Stimulated activated CD4-positive, alpha-beta T cell treated with anti-CD3 and anti-CD28 coated beads, Interleukin-1b, Interleukin-23, amount 100 ng/mL, for 4 hours (primary cell): ENCODE data around the gene CAMK2D.

Experiments
- DNase-seq, 2 donors: peaks; one replicate each; pipeline ENCODE4 v3.0.0-alpha.2; 2020; ENCODE audit warnings: low read depth in 2 of 2

Gene CAMK2D

DNA sequence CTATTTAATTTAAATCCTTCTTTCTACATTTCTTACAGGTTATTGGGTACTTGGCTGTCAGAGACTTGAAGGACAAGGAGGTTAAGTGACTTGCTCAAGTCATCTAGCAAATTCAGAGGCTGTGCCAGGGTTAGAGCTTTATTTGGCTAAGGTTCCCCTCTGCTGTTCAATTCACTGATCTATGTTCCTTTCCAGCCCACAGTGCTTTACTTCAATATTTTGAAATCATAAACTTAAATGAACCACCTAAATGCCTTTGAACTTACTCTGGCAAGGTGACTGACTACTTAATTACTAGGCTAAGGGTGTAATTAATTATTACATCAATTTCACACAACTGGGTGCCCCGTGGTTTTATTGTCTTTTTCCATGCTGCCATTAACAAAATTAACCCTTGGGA lies 288.7 kb downstream of the CAMK2D start:
- no peak for DNase-seq

DNA sequence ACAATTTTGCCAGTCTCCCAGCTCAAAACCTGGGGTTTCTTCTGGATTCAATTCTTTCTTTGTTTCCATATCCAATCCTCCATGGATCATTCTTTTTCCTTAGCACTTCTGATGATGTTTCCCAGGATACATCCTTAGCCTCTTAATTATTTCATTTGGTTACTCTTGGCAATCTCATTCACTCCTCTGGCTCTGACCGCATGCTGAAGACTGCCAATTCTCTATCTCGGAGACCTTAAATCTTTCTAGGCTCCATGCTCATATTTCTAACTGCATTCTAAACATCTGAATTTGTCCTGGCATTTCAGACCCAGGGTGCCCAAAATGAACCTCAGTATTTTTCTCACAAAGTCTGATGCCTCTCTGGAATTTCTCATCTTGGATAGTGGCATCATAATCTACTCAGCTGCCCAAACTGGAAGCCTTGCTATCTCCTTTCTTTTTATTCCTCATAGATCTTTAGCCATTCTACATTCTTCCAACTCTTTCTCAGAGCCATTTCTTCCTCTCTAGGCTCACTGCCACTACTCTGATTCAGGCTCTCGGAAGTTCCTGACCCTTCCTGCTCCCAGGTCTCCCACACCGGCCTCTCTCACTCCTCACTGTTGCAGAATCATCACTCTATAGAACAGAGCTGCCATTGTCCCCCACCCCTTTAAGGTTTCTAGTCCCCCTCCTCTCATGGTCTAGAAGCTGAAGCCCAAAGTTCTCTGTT lies 290.2 kb downstream of the CAMK2D start:
- no peak for DNase-seq

DNA sequence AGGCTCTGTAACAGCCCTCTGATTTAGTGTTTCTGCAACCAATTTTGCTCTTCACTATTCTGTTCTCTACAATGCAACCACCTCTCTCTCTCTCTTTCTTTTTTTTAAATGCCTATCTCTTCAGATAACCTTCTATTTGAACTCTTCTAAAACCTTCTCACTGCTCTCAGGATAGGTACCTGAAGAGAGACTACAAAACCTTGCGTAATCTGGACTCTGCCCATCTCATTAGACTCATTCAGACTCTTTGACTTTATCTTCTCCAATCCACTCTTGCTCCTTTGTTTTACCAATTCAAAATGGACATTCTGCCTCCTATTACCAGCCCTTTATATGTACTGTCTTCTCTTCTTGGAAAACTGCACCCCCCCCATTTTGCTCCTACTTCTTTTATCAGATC lies 291.6 kb downstream of the CAMK2D start:
- no peak for DNase-seq

DNA sequence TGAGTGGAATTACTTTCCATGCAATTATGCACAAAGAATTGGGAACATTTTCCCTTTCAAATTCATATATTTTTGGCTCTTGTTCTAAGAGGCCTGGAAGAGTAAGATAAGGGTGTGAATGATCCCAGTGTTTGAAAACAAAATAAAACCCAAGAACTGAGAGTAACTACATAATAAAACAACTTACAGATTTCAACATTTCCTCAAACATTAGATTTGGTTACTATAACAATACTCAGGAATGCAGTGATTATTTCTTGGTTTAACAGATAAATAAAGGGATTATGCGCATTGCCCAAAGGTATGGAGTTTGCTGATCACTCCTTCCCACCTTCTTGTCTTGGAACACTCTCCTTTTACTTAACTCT lies 292.5 kb downstream of the CAMK2D start:
- no peak for DNase-seq

DNA sequence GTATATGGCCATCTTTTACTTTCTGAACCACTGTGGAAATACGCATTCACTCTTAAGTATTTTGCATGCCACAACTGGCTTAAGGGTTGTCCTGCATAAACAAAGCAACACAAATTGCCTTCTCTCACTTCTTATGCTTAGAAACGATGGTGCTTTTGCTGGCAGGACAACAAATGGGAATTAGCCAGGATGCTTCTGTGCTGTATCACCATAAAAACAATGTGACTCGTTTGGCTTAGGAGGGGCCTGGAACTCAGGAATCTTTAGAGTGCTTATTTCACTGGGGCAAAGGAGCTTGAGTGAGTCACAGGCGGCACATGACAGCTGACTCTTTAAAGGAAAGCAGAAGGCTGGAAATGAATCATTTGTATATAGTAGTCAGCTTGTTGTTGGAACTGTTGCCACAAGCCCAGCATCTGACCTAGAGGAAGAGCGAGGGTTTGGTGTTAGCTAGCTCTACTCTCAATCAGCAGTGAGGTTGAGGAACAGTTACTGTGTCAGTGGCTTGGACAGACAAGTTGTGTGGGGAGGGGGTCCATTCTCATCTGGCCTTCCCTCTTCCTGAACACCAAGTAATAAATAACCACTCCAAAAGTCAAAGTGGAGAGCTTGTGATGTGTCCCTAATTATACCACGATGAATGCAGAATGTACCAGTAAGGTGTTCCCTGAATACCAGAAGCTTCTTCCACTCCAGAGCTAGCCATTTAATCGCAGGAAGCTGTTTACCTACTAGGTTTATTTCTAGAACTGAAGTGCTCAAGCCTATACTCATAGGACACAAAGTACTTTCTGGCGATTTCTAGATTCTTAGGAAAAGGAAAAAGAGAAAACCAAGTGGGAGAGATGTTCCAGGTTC lies 293.1 kb downstream of the CAMK2D start:
- DNase-seq: no peak

DNA sequence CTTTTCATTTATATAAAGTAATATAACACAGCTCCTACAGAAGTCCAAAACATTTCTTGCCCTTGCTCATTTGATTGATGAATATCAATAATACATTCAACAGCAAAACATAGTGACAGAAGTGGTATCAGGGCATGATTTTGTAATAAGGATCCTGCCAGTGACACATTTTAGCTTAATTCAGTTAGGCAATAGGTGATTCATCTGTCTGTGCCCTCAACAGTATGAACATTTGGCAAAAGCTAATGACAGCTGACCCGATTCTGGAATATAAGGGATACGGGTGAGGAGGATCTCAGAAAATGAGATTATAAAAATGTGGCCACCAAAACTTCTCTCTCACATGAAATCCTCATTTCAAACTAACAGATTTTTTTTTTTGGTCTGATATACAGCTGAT lies 294.0 kb downstream of the CAMK2D start:
- no peak for DNase-seq

DNA sequence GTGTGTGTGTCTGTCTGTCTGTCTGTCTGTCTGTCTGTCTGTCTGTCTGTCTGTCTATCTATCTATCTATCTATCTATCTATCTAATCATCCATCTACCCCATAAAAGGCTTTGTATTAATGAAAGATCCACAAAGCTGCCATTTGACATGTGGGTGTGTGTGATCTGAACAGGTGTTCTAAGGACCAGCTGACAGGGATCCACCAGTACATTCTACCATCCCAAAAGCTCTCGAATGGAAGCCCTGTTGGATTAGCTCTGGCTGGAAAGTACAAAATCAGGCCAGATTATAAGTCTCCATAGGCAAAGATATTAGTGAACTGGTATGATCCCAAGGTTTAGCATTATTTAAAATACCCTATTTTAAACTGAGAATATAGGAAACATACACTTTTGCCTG lies 299.3 kb downstream of the CAMK2D start:
- no peak for DNase-seq

DNA sequence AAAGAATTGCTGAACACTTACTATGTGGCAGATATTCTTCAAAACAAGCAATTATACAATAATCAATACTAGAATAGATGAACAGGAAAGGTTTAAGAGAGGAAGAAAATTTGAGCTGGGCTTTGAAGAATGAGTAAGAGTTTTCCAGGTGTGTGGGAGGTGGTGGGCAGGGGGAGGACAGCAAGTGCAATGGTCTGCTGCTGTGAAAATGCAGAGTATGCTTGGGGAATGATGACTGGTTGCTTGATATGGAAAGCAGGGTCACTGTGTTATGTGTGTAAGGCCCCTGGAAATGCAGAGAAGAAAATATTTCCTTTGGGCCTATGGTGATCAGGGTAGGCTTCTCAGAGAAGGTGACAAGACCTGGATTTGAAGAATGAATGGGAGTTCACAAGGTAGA lies 300.3 kb downstream of the CAMK2D start:
- DNase-seq: no peak

DNA sequence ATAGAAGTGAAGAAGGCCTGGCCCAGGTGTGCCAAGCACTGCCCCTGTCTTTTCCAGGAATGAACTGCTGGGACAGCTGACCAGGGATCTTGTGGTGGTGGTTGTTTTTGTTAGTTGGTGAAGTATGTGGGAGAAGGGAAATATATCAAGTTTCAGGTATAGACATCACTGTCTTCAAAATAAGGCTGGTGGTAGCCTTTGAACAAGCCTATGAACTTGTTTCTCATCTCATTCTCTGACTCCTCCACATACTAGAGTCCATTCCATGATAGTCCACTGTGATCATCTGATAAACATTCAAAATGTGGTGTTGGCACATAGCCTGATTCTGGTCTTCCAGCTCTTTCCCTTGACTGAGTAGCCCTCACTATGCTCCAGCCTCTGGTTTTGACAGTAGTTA lies 303.7 kb downstream of the CAMK2D start:
- no peak for DNase-seq

DNA sequence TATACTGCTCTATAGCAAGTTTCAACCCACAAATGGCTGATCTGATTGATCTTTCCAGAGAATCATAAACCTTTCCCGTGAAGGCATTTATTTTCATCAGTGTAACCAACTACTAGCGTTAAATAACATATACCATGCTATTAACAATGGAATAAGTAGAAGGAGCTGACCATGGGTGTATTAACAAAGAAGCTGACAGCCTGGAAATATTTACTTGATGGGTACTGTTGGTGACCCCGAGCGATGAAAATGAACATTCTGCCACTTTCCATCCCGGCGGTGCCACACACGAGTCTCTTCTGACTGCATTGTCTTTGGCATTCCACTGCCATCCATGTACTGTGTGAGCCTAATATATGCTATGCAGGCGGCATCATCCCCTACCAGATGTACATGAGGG lies 304.4 kb downstream of the CAMK2D start:
- DNase-seq: no peak

DNA sequence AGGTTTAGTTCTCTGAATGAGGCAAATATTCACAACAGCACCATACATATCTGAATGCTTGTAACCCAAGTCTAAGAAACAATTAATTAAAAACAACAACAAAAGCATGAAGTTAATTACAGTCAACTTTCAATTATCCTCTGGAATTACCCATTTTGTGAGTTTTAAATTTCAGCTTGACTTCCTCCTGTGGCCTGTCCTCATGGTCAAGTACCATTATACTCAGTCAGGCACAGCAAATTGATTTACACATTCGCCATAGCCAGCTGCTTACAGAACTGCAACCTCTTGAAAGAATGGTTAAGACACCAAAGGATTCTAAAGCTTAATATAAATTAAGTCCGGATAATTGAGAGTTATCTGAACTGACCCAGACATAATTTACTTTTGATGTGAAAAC lies 306.5 kb downstream of the CAMK2D start:
- no peak for DNase-seq

DNA sequence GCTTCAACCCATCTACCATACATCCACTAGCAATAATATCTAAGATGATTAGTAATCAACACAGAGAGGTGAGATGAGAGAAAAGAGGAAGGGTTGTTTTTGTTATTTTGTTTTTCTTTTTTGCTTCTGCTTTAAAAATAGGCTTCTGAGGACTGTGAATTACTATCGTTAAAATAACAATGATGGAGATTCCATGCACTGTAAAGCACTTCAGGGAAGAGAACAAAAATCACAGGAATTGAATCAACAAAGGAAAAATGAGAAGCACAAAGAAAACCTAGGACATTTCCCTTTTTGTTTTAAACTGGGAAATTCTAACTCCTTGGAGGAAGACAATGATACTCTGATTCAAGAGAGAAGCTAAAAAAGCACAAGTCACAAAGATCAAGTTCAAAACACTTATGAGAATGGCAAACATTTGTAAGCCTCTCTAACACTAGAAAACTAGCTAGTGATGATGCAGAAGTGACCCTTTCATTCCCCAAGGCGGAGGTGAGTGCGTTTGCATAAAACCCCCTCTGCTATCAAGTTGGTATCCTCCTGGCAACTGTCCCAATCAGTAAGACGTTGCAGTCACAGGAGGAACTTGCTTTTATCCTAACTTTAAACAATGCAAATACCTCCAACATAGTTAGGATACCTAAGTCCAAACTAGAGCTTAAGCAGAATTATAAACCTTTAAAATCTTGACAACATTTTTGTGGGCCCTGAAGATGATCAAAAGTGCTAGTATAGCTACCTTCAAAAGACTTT lies 308.5 kb downstream of the CAMK2D start:
- DNase-seq: no peak

DNA sequence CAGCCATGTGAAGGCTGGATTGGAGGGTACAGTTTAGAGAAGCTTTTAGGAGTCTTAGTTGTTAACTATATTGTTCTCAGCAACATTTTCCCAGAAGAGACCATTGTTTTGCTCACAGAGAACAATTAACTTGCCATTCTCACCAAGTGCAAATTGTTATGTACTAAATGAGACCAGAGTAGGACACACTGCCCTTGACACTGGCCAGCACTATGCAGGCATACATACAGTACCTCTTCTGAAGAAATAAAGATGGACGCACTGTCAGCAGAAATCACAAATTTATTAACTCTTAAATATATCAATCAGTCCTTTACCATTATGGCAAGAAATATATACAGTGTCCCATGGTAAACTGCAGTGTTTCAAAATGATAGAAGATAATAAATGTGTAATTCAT lies 309.4 kb downstream of the CAMK2D start:
- no peak for DNase-seq

DNA sequence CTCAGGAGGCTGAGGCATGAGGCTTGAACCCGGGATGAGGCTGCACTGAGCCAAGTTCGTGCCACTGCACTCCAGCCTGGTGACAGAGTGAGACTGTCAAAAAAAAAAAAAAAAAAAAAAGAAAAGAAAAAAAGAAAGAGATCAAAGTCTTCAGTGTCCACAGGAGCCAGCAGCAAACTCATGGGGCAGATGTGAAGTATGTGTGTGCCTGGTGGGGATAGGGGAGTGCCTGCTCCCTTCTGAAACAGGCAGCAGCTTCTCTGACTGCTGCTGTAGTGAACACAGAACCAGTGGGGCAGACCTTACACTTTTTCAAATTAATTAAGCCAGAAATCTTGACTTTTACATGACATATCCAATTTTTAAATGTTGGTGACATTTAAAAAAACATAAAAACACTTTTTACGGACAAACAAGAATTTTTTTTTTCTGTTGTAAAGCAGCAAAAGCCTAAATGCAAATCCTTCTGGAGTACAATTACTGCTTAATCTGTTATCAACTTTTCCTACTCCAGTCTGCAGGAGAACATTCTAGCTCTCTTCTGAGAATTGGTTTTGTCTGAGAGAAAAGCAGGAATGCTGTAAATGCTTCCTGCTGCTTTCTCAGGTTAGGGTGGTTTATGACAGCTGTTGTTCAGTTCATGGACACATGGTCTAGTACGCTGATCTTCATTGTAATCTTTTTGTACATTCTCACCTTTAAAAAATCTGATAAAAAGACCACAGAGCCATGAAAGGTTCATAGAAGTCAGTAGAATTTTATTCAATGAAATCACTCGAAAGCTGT lies 311.1 kb downstream of the CAMK2D start:
- DNase-seq: no peak

DNA sequence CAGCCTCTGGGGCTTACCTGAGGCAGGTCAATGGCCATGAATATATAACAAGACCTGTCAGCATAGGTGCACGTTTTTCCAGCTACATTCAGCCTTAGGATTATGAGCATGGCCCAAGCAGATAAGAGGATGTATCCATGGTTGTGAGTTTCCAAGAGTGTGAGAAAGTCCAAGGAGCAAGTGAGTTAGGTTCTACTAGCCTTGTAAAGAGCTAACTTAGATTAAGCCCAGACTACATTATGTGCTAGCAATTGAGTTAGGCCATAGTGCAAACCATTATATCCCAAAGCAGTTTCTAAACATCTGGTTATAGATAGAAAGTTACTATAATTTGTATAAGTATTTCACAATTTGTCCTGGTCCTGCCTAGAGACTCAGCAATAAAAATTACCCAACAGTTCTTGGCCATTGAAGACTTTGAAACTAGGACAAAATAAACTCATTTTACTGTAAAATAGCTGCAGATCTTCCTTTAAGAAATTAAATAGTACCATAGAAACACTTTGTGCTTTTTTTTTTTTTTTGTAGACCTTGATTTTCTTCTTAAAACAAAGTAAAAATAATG lies 312.0 kb downstream of the CAMK2D start:
- DNase-seq: no peak

DNA sequence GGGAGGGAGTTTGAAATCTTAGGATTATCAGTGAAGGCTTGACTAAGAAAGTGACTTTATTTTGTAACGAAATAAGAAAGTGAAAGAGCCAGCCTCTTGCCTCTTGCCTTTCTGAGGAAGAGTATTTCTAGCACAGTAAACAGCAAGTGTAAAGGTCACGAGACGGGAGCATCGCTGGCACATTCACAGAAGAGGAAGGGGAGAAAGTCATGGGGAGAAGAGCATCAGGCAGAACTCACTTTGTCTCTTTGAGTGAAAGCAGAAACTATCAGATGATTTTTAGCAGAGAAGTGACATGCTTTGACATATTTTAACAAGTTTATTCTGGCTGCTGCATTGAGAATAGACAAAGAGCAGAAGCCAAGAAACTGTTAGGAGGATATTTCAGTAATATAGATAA lies 313.8 kb downstream of the CAMK2D start:
- no peak for DNase-seq

DNA sequence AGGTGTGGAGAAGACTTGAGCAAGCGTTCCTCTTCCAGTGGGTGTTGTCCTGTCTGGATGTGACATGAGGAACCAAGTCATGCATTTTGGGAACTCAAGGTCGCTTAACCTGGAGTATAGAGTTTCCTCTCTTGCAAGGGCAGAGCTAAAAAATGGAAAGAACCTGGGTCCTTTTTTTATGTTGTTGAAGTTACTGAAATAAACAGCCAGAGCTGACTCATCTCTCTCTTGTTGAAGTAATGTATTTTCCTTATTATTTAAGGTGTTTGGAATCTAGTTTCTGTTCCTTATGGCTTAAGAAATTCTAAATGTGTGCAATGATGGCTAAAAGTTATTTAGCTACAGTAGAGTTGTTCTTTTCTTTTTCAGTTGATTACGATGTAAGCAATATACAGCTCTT lies 314.5 kb downstream of the CAMK2D start:
- DNase-seq: no peak

DNA sequence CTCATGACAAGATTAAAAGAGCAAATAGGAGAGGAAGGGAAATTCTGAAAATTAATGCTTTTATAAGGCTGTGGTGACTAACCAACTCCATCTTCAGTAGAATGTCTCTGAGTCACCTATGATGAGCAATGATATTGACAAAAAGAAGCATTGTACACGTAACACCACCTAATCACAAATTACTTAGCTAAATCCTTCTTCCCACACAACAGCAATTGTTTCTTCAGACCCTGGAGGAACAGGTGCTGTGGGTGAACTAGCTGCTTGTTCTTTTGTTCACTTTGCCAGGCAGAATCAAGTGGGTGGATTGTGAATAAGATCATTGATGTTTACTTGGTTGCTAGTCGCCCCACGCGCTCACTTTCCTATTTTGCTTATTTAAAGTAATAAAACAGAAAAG lies 315.5 kb downstream of the CAMK2D start:
- DNase-seq: peak in 1 of 2 donors; percentile 22

DNA sequence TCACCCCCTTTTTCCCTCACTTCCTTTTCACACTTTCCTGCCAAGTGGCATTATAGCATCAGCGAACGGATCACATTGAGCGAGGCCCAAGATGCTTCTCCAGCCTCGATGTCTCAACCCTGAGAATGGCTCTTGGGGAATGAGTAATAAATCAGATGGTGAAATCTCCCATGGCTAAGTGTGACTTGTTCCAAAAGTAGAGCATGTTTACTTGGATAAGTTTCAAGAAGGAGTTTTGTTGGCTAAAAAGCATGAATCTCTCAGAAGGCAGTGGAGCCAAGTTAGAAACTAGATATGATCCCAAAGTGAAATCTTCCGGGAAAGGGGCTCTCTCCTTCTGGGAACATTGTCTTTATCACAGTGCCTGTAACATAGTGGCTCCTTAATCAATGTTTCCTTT lies 316.3 kb downstream of the CAMK2D start:
- no peak for DNase-seq

DNA sequence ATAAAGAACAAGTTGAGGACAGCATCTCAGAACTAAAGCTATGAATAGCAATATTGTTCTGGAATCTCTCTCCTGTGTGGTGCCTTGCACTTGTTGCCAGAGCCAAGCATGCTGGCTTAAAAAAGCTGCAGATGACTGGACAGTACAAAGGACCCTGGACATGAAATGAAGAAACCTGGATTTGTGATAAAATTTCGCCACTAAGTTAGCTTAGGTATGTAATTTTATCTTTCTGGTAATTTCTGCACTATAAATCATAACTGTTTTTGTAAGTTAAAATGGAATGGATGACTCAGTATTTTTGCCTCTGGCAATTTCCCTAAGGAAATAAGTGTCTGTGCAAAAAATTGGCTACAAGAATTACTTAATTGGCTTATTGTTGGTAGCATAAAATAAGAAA lies 317.2 kb downstream of the CAMK2D start:
- DNase-seq: no peak

DNA sequence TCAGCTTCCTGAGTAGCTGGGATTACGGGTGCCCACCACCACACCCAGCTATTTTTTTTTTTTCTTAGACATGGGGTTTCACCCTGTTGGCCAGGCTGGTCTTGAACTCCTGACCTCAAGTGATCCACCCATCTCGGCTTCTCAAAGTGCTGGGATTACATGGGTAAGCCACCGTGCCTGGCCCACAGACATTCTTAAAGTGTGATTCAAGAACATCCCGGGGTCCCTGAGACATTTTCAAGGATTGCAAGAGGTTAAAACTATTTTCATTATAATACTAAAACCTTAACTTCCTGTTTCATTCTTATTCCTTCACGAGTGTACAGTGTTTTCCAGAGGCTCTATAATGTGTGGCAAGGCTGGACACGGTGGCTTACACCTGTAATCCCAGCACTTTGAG lies 318.7 kb downstream of the CAMK2D start:
- no peak for DNase-seq

DNA sequence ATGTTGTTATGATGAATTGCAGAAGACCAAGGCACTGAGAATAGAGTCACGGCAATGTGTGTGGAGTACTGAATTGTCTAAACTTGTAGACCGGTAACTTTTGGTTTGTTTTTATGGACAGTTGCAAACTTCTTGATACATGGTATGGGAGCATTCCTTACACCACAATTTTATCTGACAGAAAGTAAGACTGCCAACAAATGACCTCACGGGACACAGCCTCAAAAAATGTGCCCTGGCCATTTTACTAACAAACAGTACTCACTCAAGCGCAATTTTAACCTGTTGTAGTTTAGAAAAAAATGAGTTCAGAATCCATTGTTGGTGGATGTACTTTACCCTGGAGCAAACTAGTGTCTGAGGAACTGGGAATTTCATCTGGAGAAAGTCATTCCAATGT lies 321.2 kb downstream of the CAMK2D start:
- DNase-seq: no peak
